ENCODE results near the gene PSMD8. TPM values are rescaled to one million over a fixed set of nuclear protein-coding genes. Genes with fewer than 3 reads are reported as not detected.
A peak's percentile ranks its signal among the peaks of the same experiment; 100 is the strongest.

Gene PSMD8
- polyA plus RNA-seq, 1 experiment: 287 TPM

DNA sequence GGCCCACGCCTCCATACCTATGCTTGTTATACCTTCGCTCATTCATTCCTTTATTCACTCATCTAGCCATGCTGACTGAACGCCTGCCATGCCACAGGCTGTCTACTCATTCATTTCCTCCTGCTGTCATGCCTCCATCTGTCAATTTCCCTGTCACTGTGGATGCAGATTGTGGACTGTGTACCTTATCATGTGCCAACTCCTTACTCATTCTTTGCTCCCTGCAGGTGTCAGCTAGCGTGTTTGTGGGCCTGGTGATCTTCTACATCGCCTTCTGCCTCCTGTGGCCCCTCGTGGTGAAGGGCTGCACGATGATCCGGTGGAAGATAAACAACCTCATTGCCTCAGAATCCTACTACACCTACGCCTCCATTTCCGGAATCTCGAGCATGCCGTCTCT is 4.1 kb upstream of the PSMD8 start:
- H3K27ac ChIP-seq (ENCODE audit: low read depth, low read length): no peak overlapping the region
- no peak overlapping the region for H3K4me3 ChIP-seq (ENCODE audit: low read depth, low read length)
- TF ChIP-seq, protein P1, sequence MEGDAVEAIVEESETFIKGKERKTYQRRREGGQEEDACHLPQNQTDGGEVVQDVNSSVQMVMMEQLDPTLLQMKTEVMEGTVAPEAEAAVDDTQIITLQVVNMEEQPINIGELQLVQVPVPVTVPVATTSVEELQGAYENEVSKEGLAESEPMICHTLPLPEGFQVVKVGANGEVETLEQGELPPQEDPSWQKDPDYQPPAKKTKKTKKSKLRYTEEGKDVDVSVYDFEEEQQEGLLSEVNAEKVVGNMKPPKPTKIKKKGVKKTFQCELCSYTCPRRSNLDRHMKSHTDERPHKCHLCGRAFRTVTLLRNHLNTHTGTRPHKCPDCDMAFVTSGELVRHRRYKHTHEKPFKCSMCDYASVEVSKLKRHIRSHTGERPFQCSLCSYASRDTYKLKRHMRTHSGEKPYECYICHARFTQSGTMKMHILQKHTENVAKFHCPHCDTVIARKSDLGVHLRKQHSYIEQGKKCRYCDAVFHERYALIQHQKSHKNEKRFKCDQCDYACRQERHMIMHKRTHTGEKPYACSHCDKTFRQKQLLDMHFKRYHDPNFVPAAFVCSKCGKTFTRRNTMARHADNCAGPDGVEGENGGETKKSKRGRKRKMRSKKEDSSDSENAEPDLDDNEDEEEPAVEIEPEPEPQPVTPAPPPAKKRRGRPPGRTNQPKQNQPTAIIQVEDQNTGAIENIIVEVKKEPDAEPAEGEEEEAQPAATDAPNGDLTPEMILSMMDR (IDR thresholded peaks at IDR 0.05; ENCODE audit: low read depth, low read length): no peak
- CTCF ChIA-PET: no interaction called here
- no peak for DNase-seq (ENCODE audit: low read depth, low spot score)
- POLR2A ChIA-PET: no interaction called here
- H3K27me3 ChIP-seq (ENCODE audit: control insufficient read depth, insufficient read depth, low read length): peaks cover 13% of the 10 kb centered on the region
- H3K9me3 ChIP-seq (ENCODE audit: control insufficient read depth, insufficient read depth, low read length): no peaks in the 10 kb centered on the region

DNA sequence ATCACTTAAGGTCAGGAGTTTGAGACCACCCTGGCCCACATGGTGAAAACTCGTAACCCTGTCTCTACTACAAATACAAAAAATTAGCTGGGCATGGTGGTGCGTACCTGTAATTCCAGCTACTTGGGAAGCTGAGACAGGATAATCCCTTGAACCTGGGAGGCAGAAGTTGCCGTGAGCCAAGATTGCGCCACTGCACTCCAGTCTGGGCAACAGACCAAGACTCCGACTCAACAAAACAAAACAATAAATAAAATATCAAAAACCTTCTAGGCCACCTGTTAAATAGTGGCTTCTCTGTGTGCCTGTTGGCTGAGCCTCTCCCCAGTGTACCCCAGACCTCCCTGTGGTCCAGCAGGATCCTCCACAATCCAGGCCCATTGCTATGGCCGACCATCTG is 3.3 kb upstream of the PSMD8 start:
- Histone ChIP-seq H3K27ac (ENCODE audit: low read depth, low read length) (no peak overlapping the region), H3K4me3 (ENCODE audit: low read depth, low read length) (no peak overlapping the region), H3K27me3 (ENCODE audit: control insufficient read depth, insufficient read depth, low read length) (peaks cover 11% of the 10 kb centered on the region), H3K9me3 (ENCODE audit: control insufficient read depth, insufficient read depth, low read length) (no peaks in the 10 kb centered on the region)
- POLR2A ChIA-PET: no interaction called here
- DNase-seq (ENCODE audit: low read depth, low spot score): no peak
- TF ChIP-seq, protein P1 (IDR thresholded peaks at IDR 0.05; ENCODE audit: low read depth, low read length): no peak
- CTCF ChIA-PET: no interaction called here

DNA sequence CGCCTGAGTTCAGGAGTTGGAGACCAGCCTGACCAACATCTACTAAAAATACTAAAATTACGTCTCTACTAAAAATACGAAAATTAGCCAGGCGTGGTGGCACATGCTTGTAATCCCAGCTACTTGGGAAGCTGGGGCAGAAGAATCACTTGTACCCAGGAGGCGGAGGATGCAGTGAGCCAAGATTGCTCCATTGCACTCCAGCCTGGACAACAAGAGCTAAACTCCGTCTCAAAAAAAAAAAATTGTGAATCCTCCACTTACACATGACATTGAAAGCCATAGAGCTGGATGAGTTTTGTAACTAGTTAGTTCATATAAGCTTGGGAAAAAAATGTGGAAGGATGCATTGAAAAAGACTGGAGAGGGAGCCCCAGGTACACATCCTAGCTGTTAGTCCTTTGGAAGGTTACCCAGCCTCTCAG is 452 bp upstream of the PSMD8 start:
- no peaks in the 10 kb centered on the region for H3K9me3 ChIP-seq (ENCODE audit: control insufficient read depth, insufficient read depth, low read length)
- TF ChIP-seq, protein P1 (IDR thresholded peaks at IDR 0.05; ENCODE audit: low read depth, low read length): no peak
- peaks cover 5% of the 10 kb centered on the region for H3K27me3 ChIP-seq (ENCODE audit: control insufficient read depth, insufficient read depth, low read length)
- DNase-seq (ENCODE audit: low read depth, low spot score): no peak
- ChIA-PET CTCF (interaction anchor here (0.8 to 3.3 kb wide), 11 partner anchors 11 to 474 kb away, joined by 3 to 21 read pairs (median 5); partner anchors contain the start of genes CATSPERG, FAM98C and GGN), POLR2A (interaction anchor here (0.6 to 2.6 kb wide), 10 partner anchors 12 to 602 kb away, joined by 3 to 49 read pairs (median 4); partner anchors contain the start of genes FAM98C, FBXO17, GGN and SPRED3)
- peak overlapping the region; percentile 92 for H3K4me3 ChIP-seq (ENCODE audit: low read depth, low read length)
- peak overlapping the region; percentile 87 for H3K27ac ChIP-seq (ENCODE audit: low read depth, low read length)

DNA sequence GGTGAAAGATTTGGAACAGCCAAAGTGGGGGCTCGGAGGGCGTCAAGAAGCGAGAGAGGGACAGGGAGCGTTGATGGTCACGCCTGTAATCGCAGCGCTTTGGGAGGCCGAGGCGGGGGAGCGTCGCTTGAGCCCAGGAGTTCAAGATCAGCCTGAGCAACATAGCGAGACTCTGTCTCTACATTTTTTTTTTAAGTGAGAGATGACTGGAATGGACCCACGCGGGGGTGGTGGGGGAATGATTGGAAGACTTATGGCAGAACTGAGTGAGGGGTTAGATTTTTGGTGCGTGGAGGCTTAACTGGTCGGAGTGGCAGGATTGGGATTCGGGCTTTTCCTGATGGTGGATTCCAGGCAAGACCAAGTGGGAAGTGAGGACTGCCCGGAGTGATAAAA is 725 bp downstream of the PSMD8 start:
- peak overlapping the region; percentile 92 for H3K4me3 ChIP-seq (ENCODE audit: low read depth, low read length)
- TF ChIP-seq, protein P1 (IDR thresholded peaks at IDR 0.05; ENCODE audit: low read depth, low read length): no peak
- peaks cover 5% of the 10 kb centered on the region for H3K27me3 ChIP-seq (ENCODE audit: control insufficient read depth, insufficient read depth, low read length)
- H3K27ac ChIP-seq (ENCODE audit: low read depth, low read length): peak overlapping the region; percentile 87
- ChIA-PET CTCF (interaction anchor here (1.2 to 3.3 kb wide), 4 partner anchors 13 to 473 kb away, joined by 3 to 21 read pairs (median 6); partner anchors contain the start of genes FAM98C and GGN), POLR2A (interaction anchor here (0.5 to 2.6 kb wide), 4 partner anchors 13 to 1029 kb away, joined by 3 to 49 read pairs (median 6); partner anchors contain the start of genes FAM98C, GGN and SPRED3)
- no peak for DNase-seq (ENCODE audit: low read depth, low spot score)
- H3K9me3 ChIP-seq (ENCODE audit: control insufficient read depth, insufficient read depth, low read length): no peaks in the 10 kb centered on the region

DNA sequence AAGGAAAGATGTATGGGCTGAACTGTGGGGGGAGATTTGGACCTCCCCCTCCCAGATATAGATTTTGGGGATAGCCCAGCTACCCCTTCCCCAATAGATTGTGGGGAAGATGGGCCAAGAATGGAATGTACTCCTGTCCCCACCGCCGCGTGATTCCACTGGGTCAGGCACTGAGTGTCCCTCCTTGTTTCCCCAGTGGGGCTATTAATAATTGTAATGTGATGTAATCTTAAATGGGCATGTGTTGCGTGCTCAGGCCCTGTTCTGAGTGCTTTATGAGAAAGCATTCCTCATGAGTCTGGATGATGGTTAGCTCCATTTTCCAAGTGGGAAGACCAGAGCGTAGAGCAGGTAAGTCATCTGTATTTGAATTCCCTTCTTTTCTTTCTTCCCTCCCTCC is 1.4 kb downstream of the PSMD8 start:
- no peaks in the 10 kb centered on the region for H3K9me3 ChIP-seq (ENCODE audit: control insufficient read depth, insufficient read depth, low read length)
- peaks cover 3% of the 10 kb centered on the region for H3K27me3 ChIP-seq (ENCODE audit: control insufficient read depth, insufficient read depth, low read length)
- POLR2A ChIA-PET: interaction anchor here (0.6 to 2.6 kb wide), 3 partner anchors 13 to 351 kb away, joined by 3 to 49 read pairs (median 3); partner anchors contain the start of genes GGN and SPRED3
- peak overlapping the region; percentile 52 for H3K27ac ChIP-seq (ENCODE audit: low read depth, low read length)
- peak overlapping the region; percentile 92 for H3K4me3 ChIP-seq (ENCODE audit: low read depth, low read length)
- no peak for DNase-seq (ENCODE audit: low read depth, low spot score)
- TF ChIP-seq, protein P1 (IDR thresholded peaks at IDR 0.05; ENCODE audit: low read depth, low read length): no peak
- CTCF ChIA-PET: interaction anchor here (0.7 to 3.3 kb wide), 6 partner anchors 8 to 473 kb away, joined by 3 to 21 read pairs (median 6); partner anchors contain the start of genes FAM98C and GGN
